ENCODE measurements around the gene SLC27A1.
A peak's percentile ranks its signal among the peaks of the same experiment; 100 is the strongest.
"Not testable (repeated sequence)": the region's sequence is repeated elsewhere in the genome, so short reads cannot be mapped to it uniquely, and the experiment has no call there.

SLC27A1 gene

DNA sequence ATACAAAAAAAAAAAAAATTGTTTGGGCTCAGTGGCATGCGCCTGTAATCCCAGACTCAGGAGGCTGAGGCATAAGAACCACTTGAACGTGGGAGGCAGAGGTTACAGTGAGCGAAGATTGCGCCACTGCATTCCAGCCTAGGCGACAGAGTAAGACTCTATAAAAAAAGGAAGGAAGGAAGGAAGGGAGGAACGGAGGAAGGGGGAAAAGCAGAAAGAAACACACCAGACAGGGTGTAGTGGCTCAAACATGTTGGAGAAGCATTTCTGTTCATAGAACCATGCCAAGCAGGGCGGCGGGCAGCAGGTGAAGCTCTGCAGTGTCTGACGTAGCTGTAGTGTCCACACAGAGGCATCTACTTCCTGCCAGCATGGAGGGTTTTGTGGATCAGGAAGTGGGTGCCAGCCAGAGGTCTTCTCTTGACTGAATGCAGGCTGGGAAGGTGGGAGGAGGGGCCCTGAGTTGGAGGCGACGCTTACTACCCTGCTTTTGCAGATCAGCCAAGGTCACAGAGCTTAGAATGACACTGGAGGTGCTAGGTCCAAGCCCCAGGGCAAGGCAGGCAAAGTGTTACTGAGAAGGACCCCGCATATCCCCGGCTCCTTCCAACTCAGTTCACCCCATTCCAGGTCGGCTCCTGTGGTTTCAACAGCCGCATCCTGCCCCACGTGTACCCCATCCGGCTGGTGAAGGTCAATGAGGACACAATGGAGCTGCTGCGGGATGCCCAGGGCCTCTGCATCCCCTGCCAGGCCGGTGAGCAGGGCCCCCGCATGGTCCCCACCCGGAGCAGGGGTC is 29.5 kb downstream of the SLC27A1 start:
- Histone ChIP-seq H3K9me3 (ENCODE audit: control insufficient read depth in 2 of 2, low read length in 2 of 2) (no peaks in the 10 kb centered on the region), H3K9ac (ENCODE audit: low read depth in 1 of 2, low read length in 2 of 2) (no peak overlapping the region), H3K27me3 (ENCODE audit: control insufficient read depth in 2 of 2, insufficient read depth in 2 of 2, low read length in 2 of 2) (no peaks in the 10 kb centered on the region), H3K4me3 (ENCODE audit: low read length in 2 of 2) (no peak overlapping the region), H3K36me3 (ENCODE audit: control insufficient read depth in 2 of 2, insufficient read depth in 2 of 2, low read length in 2 of 2) (peaks cover 0 to 5% of the 10 kb centered on the region in 2 donors), H3K4me1 (ENCODE audit: control insufficient read depth in 2 of 2, insufficient read depth in 2 of 2, low read length in 2 of 2) (peaks cover 7 to 10% of the 10 kb centered on the region in 2 donors), H3K27ac (ENCODE audit: low read depth in 2 of 2, low read length in 2 of 2) (no peak overlapping the region)

DNA sequence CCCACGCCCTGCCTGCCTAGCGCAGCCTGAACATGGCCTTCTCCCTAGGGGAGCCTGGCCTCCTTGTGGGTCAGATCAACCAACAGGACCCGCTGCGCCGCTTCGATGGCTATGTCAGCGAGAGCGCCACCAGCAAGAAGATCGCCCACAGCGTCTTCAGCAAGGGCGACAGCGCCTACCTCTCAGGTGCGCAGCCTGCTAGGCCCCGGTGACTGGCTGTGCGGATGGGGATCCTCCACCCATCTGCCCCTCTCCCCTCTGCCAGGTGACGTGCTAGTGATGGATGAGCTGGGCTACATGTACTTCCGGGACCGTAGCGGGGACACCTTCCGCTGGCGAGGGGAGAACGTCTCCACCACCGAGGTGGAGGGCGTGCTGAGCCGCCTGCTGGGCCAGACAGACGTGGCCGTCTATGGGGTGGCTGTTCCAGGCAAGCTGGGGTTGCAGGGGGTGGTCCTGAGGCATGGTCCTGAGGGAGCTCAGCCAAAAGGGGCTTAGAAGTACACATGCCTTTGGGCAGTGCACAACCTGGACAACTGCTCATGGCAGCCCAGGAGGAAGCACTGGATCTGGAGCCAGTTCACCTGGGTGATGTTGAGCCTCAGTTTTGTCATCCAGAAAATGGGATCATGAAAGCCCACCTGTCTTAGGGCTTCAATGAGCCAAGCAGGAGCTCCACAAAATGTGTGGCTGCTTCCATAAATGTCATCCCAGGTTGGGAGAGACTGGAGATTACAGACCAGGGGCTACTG is 30.3 kb downstream of the SLC27A1 start:
- peaks cover 7 to 10% of the 10 kb centered on the region in 2 donors for H3K4me1 ChIP-seq (ENCODE audit: control insufficient read depth in 2 of 2, insufficient read depth in 2 of 2, low read length in 2 of 2)
- H3K9me3 ChIP-seq (ENCODE audit: control insufficient read depth in 2 of 2, low read length in 2 of 2) = no peaks in the 10 kb centered on the region
- no peak overlapping the region for H3K27ac ChIP-seq (ENCODE audit: low read depth in 2 of 2, low read length in 2 of 2)
- no peak overlapping the region for H3K9ac ChIP-seq (ENCODE audit: low read depth in 1 of 2, low read length in 2 of 2)
- H3K36me3 ChIP-seq (ENCODE audit: control insufficient read depth in 2 of 2, insufficient read depth in 2 of 2, low read length in 2 of 2) = peaks cover under 1 to 8% of the 10 kb centered on the region in 2 donors
- H3K27me3 ChIP-seq (ENCODE audit: control insufficient read depth in 2 of 2, insufficient read depth in 2 of 2, low read length in 2 of 2) = no peaks in the 10 kb centered on the region
- H3K4me3 ChIP-seq (ENCODE audit: low read length in 2 of 2) = no peak overlapping the region

DNA sequence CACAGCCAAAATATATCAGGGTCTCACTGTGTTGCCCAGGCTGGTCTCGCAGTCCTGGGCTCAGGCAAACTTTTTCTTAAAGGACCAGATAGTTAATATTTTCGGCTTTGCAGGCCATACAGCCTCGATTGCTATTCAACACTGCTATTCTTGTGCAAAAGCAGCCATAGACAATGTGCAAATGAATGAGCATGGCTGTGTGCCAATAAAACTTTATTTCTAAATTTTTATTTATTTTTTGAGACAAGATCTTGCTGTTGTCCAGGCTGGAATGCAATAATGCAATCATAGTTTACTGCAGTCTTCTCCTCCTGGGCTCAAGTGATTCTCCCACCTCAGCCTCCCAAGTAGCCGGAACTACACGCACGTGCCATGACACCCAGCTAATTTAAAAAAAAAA is 32.9 kb downstream of the SLC27A1 start:
- no peaks in the 10 kb centered on the region for H3K9me3 ChIP-seq (ENCODE audit: control insufficient read depth in 2 of 2, low read length in 2 of 2)
- H3K36me3 ChIP-seq (ENCODE audit: control insufficient read depth in 2 of 2, insufficient read depth in 2 of 2, low read length in 2 of 2) = peaks cover 4 to 8% of the 10 kb centered on the region in 2 donors
- H3K9ac ChIP-seq (ENCODE audit: low read depth in 1 of 2, low read length in 2 of 2) = no peak overlapping the region
- H3K4me3 ChIP-seq (ENCODE audit: low read length in 2 of 2) = no peak overlapping the region
- no peak overlapping the region for H3K27ac ChIP-seq (ENCODE audit: low read depth in 2 of 2, low read length in 2 of 2)
- no peaks in the 10 kb centered on the region for H3K27me3 ChIP-seq (ENCODE audit: control insufficient read depth in 2 of 2, insufficient read depth in 2 of 2, low read length in 2 of 2)
- H3K4me1 ChIP-seq (ENCODE audit: control insufficient read depth in 2 of 2, insufficient read depth in 2 of 2, low read length in 2 of 2) = peaks cover 0 to 7% of the 10 kb centered on the region in 2 donors

DNA sequence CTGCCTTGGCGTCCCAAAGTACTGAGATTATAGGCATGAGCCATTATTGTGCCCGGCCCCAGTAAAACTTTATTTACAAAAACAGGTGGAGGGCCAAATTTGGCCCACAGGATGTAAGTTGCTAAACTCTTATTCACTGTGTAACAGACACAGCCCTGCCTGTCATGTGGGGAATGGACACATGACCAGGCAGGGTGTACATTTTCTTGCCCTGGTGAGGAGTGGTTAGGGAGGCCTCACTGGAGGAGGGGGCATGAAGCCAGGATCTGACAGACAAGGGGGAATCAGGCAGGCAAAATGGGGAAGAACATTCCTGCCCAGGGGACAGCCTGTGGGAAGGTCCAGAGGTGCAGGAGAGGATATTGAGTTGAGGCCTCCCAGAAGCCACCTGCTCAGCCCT is 33.7 kb downstream of the SLC27A1 start:
- Histone ChIP-seq H3K27me3 (ENCODE audit: control insufficient read depth in 2 of 2, insufficient read depth in 2 of 2, low read length in 2 of 2) (no peaks in the 10 kb centered on the region), H3K27ac (ENCODE audit: low read depth in 2 of 2, low read length in 2 of 2) (no peak overlapping the region), H3K4me3 (ENCODE audit: low read length in 2 of 2) (no peak overlapping the region), H3K9ac (ENCODE audit: low read depth in 1 of 2, low read length in 2 of 2) (no peak overlapping the region), H3K9me3 (ENCODE audit: control insufficient read depth in 2 of 2, low read length in 2 of 2) (no peaks in the 10 kb centered on the region), H3K36me3 (ENCODE audit: control insufficient read depth in 2 of 2, insufficient read depth in 2 of 2, low read length in 2 of 2) (peaks cover 4 to 8% of the 10 kb centered on the region in 2 donors), H3K4me1 (ENCODE audit: control insufficient read depth in 2 of 2, insufficient read depth in 2 of 2, low read length in 2 of 2) (peaks cover 0 to 7% of the 10 kb centered on the region in 2 donors)

DNA sequence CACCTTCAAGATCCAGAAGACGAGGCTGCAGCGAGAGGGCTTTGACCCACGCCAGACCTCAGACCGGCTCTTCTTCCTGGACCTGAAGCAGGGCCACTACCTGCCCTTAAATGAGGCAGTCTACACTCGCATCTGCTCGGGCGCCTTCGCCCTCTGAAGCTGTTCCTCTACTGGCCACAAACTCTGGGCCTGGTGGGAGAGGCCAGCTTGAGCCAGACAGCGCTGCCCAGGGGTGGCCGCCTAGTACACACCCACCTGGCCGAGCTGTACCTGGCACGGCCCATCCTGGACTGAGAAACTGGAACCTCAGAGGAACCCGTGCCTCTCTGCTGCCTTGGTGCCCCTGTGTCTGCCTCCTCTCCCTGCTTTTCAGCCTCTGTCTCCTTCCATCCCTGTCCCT is 34.1 kb downstream of the SLC27A1 start:
- Histone ChIP-seq H3K27me3 (ENCODE audit: control insufficient read depth in 2 of 2, insufficient read depth in 2 of 2, low read length in 2 of 2) (no peaks in the 10 kb centered on the region), H3K4me3 (ENCODE audit: low read length in 2 of 2) (no peak overlapping the region), H3K27ac (ENCODE audit: low read depth in 2 of 2, low read length in 2 of 2) (no peak overlapping the region), H3K36me3 (ENCODE audit: control insufficient read depth in 2 of 2, insufficient read depth in 2 of 2, low read length in 2 of 2) (peaks cover 4 to 8% of the 10 kb centered on the region in 2 donors), H3K9me3 (ENCODE audit: control insufficient read depth in 2 of 2, low read length in 2 of 2) (no peaks in the 10 kb centered on the region), H3K4me1 (ENCODE audit: control insufficient read depth in 2 of 2, insufficient read depth in 2 of 2, low read length in 2 of 2) (peaks cover 0 to 7% of the 10 kb centered on the region in 2 donors), H3K9ac (ENCODE audit: low read depth in 1 of 2, low read length in 2 of 2) (no peak overlapping the region)

DNA sequence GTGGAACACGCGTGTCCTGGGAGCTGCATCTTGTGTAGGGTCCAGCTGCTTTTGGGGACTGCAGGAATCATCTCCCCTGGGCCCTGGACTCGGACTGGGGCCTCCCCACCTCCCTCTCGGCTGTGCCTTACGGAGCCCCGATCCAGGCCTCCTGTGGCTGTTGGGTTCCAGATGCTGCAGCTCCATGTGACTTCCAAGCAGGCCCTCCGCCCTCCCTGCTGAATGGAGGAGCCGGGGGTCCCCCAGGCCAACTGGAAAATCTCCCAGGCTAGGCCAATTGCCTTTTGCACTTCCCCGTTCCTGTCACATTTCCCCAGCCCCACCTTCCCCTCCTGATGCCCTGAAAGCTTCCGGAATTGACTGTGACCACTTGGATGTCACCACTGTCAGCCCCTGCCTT is 34.9 kb downstream of the SLC27A1 start:
- Histone ChIP-seq H3K4me1 (ENCODE audit: control insufficient read depth in 2 of 2, insufficient read depth in 2 of 2, low read length in 2 of 2) (peaks cover 2 to 3% of the 10 kb centered on the region in 2 donors), H3K27me3 (ENCODE audit: control insufficient read depth in 2 of 2, insufficient read depth in 2 of 2, low read length in 2 of 2) (no peaks in the 10 kb centered on the region), H3K36me3 (ENCODE audit: control insufficient read depth in 2 of 2, insufficient read depth in 2 of 2, low read length in 2 of 2) (peaks cover 4 to 8% of the 10 kb centered on the region in 2 donors), H3K4me3 (ENCODE audit: low read length in 2 of 2) (no peak overlapping the region), H3K27ac (ENCODE audit: low read depth in 2 of 2, low read length in 2 of 2) (no peak overlapping the region), H3K9ac (ENCODE audit: low read depth in 1 of 2, low read length in 2 of 2) (no peak overlapping the region), H3K9me3 (ENCODE audit: control insufficient read depth in 2 of 2, low read length in 2 of 2) (no peaks in the 10 kb centered on the region)

DNA sequence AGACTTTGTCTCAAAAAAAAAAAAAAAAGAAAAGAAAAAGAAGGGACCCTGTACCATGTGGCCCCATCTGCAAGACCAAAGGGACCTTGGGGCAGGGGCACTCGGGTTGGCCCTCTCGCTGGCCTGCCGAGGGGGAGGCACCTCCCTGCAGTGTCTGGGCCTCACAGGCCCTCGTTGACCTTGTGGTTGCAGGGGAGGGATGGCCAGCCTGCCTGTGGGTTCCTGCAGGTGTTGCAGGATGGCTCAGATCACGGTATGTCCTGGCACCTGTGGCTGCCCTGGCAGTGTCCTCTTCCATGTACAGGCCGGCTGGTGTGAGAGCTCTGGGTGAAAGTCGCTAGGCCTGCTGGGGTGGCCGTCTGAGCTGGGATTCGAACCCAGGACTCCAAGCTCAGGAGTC is 36.4 kb downstream of the SLC27A1 start:
- Histone ChIP-seq H3K36me3 (ENCODE audit: control insufficient read depth in 2 of 2, insufficient read depth in 2 of 2, low read length in 2 of 2) (peaks cover 4% of the 10 kb centered on the region in 2 donors), H3K27me3 (ENCODE audit: control insufficient read depth in 2 of 2, insufficient read depth in 2 of 2, low read length in 2 of 2) (no peaks in the 10 kb centered on the region), H3K4me1 (ENCODE audit: control insufficient read depth in 2 of 2, insufficient read depth in 2 of 2, low read length in 2 of 2) (peaks cover 8 to 9% of the 10 kb centered on the region in 2 donors), H3K9me3 (ENCODE audit: control insufficient read depth in 2 of 2, low read length in 2 of 2) (no peaks in the 10 kb centered on the region), H3K4me3 (ENCODE audit: low read length in 2 of 2) (no peak overlapping the region), H3K9ac (ENCODE audit: low read depth in 1 of 2, low read length in 2 of 2) (no peak overlapping the region), H3K27ac (ENCODE audit: low read depth in 2 of 2, low read length in 2 of 2) (no peak overlapping the region)

DNA sequence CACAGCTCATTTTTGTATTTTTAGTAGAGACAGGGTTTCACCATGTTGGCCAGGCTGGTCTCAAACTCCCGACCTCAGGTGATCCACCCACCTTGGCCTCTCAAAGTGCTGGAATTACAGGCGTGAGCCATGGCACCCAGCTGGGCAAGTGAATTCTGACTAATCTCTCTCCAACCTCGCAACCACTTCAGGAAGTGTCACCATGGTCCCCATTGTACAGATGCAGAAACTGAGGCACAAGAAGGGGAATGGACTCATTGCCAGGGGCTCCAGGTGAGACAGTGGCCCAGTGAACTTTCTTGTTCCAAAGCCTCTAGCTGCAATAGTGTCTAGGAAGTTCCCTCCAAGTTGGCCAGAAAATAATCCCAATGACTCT is 38.2 kb downstream of the SLC27A1 start:
- H3K27me3 ChIP-seq (ENCODE audit: control insufficient read depth in 2 of 2, insufficient read depth in 2 of 2, low read length in 2 of 2); H3K27ac ChIP-seq (ENCODE audit: low read depth in 2 of 2, low read length in 2 of 2); H3K9ac ChIP-seq (ENCODE audit: low read depth in 1 of 2, low read length in 2 of 2); H3K36me3 ChIP-seq (ENCODE audit: control insufficient read depth in 2 of 2, insufficient read depth in 2 of 2, low read length in 2 of 2); H3K4me3 ChIP-seq (ENCODE audit: low read length in 2 of 2); H3K9me3 ChIP-seq (ENCODE audit: control insufficient read depth in 2 of 2, low read length in 2 of 2): not testable (repeated sequence)
- H3K4me1 ChIP-seq (ENCODE audit: control insufficient read depth in 2 of 2, insufficient read depth in 2 of 2, low read length in 2 of 2) = peaks cover 13 to 19% of the 10 kb centered on the region in 2 donors

DNA sequence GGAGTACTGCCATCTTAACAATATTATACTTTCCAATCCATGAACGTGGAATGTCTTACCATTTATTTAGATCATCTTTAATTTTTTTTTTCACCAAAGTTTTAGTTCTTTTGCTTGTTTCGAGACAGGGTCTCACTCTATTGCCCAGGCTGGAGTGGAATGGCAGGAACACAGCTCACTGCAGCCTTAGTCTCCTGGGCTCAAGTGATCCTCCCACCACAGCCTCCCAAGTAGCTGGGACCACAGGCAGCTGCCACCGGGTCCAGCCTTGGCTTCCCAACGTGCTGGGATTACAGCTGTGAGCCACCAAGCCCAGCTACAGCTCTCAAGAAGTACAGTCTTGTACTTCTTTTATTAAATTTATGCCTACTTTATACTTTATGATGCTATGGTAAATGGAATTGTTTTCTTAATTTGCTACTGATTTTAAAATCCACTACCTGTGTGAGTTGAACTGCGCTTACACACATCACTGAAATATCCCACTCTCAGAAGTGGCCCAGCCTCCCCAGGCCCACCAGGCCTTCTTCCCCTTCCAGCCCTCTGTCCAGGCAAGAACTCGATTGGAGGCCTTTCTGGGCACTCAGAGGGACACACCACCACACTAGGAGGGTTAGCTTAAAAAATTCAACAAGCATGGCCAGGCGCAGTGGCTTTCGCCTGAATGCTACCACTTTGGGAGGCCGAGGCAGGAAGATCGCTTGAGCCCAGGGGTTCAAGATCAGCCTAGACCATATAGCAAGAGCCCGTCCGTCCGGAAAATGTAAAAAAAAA is 40.1 kb downstream of the SLC27A1 start:
- Histone ChIP-seq H3K27me3 (ENCODE audit: control insufficient read depth in 2 of 2, insufficient read depth in 2 of 2, low read length in 2 of 2) (no peaks in the 10 kb centered on the region), H3K4me3 (ENCODE audit: low read length in 2 of 2) (peak overlapping the region; percentile 87 to 93), H3K36me3 (ENCODE audit: control insufficient read depth in 2 of 2, insufficient read depth in 2 of 2, low read length in 2 of 2) (peaks cover 3 to 5% of the 10 kb centered on the region in 2 donors), H3K4me1 (ENCODE audit: control insufficient read depth in 2 of 2, insufficient read depth in 2 of 2, low read length in 2 of 2) (peaks cover 13 to 19% of the 10 kb centered on the region in 2 donors), H3K9me3 (ENCODE audit: control insufficient read depth in 2 of 2, low read length in 2 of 2) (no peaks in the 10 kb centered on the region), H3K27ac (ENCODE audit: low read depth in 2 of 2, low read length in 2 of 2) (no peak overlapping the region), H3K9ac (ENCODE audit: low read depth in 1 of 2, low read length in 2 of 2) (peak overlapping the region; percentile 96 to 97)
